ENCODE measurements around the gene RHOC. TPM values are rescaled to one million over a fixed set of nuclear protein-coding genes. Genes with fewer than 3 reads are reported as not detected.

RHOC gene
- total and polyA plus RNA-seq, 2 experiments from 2014 or later = 340 to 610 TPM

DNA sequence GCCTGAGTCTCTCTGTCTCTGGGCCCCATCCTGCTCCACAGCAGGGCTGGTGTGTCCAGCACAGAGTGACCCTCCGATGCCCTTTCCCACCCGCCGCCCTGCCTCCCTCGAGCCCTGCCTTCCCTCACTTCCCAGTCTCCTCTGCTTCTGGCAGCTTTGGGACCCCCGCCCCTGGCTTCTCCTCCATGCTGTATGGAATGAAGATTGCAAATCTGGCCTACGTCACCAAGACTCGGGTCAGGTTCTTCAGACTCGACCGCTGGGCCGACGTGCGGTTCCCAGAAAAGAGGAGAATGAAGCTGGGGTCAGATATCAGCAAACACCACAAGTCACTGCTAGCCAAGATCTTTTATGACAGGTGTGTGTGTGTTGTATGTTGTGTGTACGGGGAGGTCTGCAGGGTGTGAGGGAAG is 18.1 kb downstream of the RHOC start:
- H3K36me3 ChIP-seq (replicated peaks; ENCODE audit: insufficient read depth, low read depth) = no peaks in the 10 kb centered on the region

DNA sequence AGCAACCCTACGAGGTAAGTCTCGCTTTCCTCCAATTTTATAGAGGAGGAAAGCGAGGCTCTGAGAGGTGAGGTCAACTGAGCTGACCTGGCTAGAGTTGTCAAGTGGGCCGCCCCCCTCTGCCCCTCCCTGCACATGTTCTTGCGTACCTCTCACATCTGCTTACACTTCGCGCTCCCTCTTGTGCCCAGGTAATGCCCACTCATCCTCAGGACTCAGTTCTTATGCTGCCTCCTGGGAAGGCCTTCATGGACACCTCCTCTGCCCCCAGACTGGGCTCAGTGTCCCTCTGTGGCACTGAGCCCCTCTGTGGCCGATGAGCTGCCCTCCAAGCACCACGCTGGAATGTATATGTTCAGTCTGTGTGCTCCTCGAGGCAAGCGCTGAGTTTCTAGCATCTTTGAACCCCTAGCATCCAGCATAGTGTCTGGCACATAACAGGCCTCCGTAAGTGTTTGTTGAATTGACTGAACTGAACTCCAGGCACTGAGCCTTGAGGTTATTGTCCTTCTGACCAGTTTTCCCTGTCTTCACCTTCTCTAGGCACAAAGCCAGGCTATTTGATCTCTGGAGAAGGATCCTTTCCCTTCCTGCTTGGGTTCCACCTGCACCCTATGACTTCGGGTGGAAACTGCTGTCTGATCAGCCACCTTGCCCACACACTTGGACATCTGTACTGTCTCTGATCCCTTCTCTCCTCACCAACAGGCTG is 19.0 kb downstream of the RHOC start:
- Histone ChIP-seq H3K36me3 (replicated peaks; ENCODE audit: insufficient read depth, low read depth) (no peaks in the 10 kb centered on the region), H3K9me3 (ENCODE audit: low read depth) (no peaks in the 10 kb centered on the region), H3K4me3 (no peak overlapping the region), H3K79me2 (peaks cover 50% of the 10 kb centered on the region), H4K20me1 (ENCODE audit: insufficient read depth, poor library complexity, severe bottlenecking) (peaks cover 6% of the 10 kb centered on the region), H3K27ac (no peak overlapping the region), H3K4me2 (no peak overlapping the region), H3K27me3 (no peaks in the 10 kb centered on the region), H2AFZ (no peak overlapping the region), H3K4me1 (ENCODE audit: insufficient read depth) (no peaks in the 10 kb centered on the region), H3K9me2 (replicated peaks; ENCODE audit: insufficient read depth) (no peaks in the 10 kb centered on the region)
- no peak for DNase-seq (ENCODE audit: low spot score)
- WGBS (ENCODE audit: low lambda C conversion rate, missing lambda C conversion rate) = 95% methylated on average over 13 of the region's 13 CpGs
- TF ChIP-seq EZH2 (IDR thresholded peaks at IDR 0.05; ENCODE audit: borderline replicate concordance) = no peak
- no peak for TF ChIP-seq EZH2phosphoT487 (IDR thresholded peaks at IDR 0.05; ENCODE audit: low read depth, severe bottlenecking, unreplicated experiment)
- TF ChIP-seq, protein P1, sequence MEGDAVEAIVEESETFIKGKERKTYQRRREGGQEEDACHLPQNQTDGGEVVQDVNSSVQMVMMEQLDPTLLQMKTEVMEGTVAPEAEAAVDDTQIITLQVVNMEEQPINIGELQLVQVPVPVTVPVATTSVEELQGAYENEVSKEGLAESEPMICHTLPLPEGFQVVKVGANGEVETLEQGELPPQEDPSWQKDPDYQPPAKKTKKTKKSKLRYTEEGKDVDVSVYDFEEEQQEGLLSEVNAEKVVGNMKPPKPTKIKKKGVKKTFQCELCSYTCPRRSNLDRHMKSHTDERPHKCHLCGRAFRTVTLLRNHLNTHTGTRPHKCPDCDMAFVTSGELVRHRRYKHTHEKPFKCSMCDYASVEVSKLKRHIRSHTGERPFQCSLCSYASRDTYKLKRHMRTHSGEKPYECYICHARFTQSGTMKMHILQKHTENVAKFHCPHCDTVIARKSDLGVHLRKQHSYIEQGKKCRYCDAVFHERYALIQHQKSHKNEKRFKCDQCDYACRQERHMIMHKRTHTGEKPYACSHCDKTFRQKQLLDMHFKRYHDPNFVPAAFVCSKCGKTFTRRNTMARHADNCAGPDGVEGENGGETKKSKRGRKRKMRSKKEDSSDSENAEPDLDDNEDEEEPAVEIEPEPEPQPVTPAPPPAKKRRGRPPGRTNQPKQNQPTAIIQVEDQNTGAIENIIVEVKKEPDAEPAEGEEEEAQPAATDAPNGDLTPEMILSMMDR (IDR thresholded peaks at IDR 0.05; ENCODE audit: poor library complexity) = no peak

More for the DNA sequence above, 18.1 kb downstream of the RHOC start:
- no peak overlapping the region for H2AFZ ChIP-seq
- no peak for DNase-seq (ENCODE audit: low spot score)
- H3K4me1 ChIP-seq (ENCODE audit: insufficient read depth) = no peaks in the 10 kb centered on the region
- 80% methylated on average over 13 of the region's 13 CpGs for WGBS (ENCODE audit: low lambda C conversion rate, missing lambda C conversion rate)
- peaks cover 6% of the 10 kb centered on the region for H4K20me1 ChIP-seq (ENCODE audit: insufficient read depth, poor library complexity, severe bottlenecking)
- no peak overlapping the region for H3K27ac ChIP-seq
- H3K9me3 ChIP-seq (ENCODE audit: low read depth) = no peaks in the 10 kb centered on the region
- H3K4me3 ChIP-seq = no peak overlapping the region
- no peak overlapping the region for H3K4me2 ChIP-seq
- H3K27me3 ChIP-seq = no peaks in the 10 kb centered on the region
- TF ChIP-seq EZH2 (IDR thresholded peaks at IDR 0.05; ENCODE audit: borderline replicate concordance) (no peak), EZH2phosphoT487 (IDR thresholded peaks at IDR 0.05; ENCODE audit: low read depth, severe bottlenecking, unreplicated experiment) (no peak)
- TF ChIP-seq, protein P1 (IDR thresholded peaks at IDR 0.05; ENCODE audit: poor library complexity) = no peak
- no peaks in the 10 kb centered on the region for H3K9me2 ChIP-seq (replicated peaks; ENCODE audit: insufficient read depth)
- H3K79me2 ChIP-seq = peaks cover 41% of the 10 kb centered on the region

DNA sequence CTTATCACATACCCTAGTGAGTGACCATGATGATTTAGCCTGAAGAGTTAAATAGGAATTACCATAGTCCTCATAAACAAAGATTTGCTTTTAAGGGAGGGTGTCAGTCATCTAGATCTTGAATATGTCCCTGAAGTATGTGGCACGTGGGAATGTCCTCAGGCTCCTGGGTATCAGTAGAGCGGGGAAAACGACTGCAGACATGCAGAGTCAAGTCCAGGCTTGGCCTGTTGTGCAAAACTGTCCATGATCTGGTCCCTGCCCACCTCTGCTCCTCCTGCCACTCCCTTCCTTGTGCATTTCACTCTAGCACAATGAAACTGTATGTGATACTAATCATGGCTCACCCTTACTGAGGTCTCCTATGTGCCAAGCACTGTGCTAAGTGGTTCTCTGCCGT is 19.6 kb downstream of the RHOC start:
- H4K20me1 ChIP-seq (ENCODE audit: insufficient read depth, poor library complexity, severe bottlenecking) = peaks cover 6% of the 10 kb centered on the region
- no peaks in the 10 kb centered on the region for H3K4me1 ChIP-seq (ENCODE audit: insufficient read depth)
- H3K4me2 ChIP-seq = no peak overlapping the region
- no peak for DNase-seq (ENCODE audit: low spot score)
- WGBS (ENCODE audit: low lambda C conversion rate, missing lambda C conversion rate) = 82% methylated on average over 4 of the region's 4 CpGs
- H3K36me3 ChIP-seq (replicated peaks; ENCODE audit: insufficient read depth, low read depth) = no peaks in the 10 kb centered on the region
- H3K9me3 ChIP-seq (ENCODE audit: low read depth) = no peaks in the 10 kb centered on the region
- no peak overlapping the region for H2AFZ ChIP-seq
- TF ChIP-seq EZH2phosphoT487 (IDR thresholded peaks at IDR 0.05; ENCODE audit: low read depth, severe bottlenecking, unreplicated experiment) (no peak), EZH2 (IDR thresholded peaks at IDR 0.05; ENCODE audit: borderline replicate concordance) (no peak)
- TF ChIP-seq, protein P1 (IDR thresholded peaks at IDR 0.05; ENCODE audit: poor library complexity) = no peak
- peaks cover 53% of the 10 kb centered on the region for H3K79me2 ChIP-seq
- H3K4me3 ChIP-seq = no peak overlapping the region
- H3K27ac ChIP-seq = no peak overlapping the region
- no peaks in the 10 kb centered on the region for H3K9me2 ChIP-seq (replicated peaks; ENCODE audit: insufficient read depth)
- no peaks in the 10 kb centered on the region for H3K27me3 ChIP-seq

Data from hepatocyte (in vitro differentiated cells).